GM21528 (cell line): Measurements from ENCODE around the gene TENM4.
"Not testable (repeated sequence)": the region's sequence is repeated elsewhere in the genome, so short reads cannot be mapped to it uniquely, and the experiment has no call there.

ENCODE experiments used
- ATAC-seq: cut with Tn5 transposase; IDR thresholded peaks from one replicate; pipeline ENCODE4 v1.9.1; 2021; ENCODE audit warnings: mild to moderate bottlenecking, moderate library complexity; ENCODE audit not compliant: unreplicated experiment, low FRiP score

TENM4 gene

DNA sequence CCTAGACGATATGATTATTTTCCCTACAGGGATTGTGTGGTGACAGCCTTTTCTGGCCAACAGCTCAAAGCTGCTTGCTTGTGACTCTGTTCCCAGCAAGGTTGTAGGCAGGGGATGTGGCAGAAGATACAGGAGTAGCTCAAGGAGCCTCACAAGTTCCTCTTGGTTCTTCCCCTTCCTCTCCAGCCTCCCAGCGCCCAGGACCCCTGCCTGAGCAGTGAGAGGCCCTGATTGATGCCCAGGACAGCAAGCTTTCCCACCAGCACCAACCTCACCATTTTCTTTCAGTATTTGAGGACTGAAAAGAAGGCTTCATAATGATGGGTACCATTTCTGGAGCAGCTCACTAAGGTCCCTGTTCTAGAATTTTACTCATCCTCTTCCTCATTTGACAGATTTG lies 248.0 kb downstream of the TENM4 start:
- no peak for ATAC-seq

DNA sequence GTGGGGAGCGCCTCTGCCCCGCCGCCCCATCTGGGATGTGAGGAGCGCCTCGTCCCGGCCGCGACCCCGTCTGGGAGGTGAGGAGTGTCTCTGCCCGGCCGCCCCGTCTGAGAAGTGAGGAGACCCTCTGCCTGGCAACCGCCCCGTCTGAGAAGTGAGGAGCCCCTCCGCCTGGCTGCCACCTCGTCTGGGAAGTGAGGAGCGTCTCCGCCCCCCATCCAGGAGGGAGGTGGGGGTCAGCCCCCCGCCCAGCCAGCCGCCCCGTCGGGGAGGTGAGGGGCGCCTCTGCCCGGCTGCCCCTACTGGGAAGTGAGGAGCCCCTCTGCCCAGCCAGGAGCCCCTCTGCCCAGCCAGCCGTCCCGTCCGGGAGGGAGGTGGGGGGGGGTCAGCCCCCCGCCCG lies 249.1 kb downstream of the TENM4 start:
- ATAC-seq = not testable (repeated sequence)

DNA sequence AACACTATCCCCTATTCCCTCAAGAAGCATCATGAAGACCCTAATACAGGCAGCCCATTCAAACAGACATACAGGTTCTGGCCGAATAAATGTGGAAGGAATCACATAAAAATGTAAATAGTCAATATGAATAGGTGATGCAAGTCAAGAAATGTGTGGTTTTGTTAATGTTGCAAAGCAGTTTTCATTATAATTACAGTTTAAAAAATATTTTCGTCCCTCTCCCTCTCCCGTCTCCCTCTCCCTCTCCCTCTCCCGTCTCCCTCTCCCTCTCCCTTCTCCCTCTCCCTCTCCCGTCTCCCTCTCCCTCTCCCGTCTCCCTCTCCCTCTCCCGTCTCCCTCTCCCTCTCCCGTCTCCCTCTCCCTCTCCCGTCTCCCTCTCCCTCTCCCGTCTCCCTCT lies 250.3 kb downstream of the TENM4 start:
- not testable (repeated sequence) for ATAC-seq

DNA sequence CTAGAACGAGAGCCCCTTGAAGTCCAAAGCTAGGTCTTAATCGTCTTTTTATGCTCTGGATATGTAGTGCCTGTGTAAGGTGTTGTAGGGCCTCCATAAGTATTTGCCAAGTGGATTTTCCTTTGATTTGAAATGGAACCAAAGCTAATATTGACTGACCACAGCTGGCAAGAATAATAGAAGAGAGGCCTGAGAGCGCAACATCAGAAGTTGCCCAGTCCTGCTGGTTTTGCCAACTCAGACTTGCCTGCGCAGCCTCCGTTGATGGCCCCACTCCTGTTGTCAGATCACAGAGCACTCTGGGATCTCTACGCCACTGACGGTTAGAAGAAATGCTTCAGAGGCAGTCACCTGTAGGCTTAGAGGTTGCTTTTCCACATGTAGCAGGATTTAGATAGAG lies 251.2 kb downstream of the TENM4 start:
- ATAC-seq = no peak

DNA sequence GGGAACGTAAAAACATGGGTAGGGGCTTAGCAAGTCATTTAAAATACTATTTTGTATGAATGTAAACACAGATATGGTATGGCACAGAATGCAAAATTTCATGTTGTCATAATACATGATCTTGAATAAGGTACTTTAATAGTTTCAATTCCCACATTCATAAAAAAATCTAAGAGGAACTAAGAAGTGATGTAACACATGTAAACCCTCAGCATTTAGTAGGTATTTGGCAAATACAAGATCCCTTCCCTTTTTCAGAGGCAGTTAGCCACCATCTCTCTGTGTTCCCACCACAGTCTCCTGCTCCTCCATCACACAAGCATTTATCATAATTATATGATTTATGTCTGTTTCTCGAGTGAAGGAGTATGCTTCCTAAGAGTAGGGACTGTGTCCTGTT lies 251.8 kb downstream of the TENM4 start:
- no peak for ATAC-seq

DNA sequence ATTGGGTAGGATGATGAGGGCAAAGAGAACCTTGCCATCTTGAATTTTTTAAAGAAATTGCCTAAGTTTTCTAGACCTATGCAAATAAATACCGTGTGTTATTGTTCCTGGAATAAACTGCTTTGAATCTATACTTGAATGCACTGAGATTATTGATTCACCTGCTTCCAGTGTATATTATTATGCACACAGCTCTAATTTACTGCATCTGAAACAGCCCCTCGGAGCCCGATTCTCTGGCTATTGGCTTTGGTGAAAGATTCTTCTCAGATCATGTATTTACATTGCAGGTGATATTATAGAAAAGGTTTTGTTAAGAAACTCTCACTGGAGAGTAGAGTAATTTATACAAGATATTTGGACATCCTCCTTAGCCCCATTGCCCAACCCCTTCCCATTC lies 254.2 kb downstream of the TENM4 start:
- ATAC-seq = no peak

DNA sequence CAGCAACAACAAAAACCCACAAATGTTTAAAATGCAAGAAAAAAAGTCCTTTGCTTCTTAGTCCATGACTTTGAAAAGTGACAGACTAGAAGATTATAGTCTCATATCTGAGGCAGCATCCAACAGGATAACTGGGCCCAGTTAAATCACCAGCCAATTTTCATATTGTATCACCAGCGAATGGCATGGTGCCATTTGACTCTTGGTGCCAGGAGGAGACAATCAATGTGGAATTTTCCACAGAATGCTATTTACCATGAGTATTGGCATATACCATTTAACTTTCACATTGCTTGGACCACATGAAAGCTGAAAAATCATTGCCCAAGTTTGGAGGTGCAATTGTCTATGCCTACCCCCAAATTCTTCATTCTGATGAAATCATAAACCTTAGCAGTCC lies 255.5 kb downstream of the TENM4 start:
- ATAC-seq = no peak

DNA sequence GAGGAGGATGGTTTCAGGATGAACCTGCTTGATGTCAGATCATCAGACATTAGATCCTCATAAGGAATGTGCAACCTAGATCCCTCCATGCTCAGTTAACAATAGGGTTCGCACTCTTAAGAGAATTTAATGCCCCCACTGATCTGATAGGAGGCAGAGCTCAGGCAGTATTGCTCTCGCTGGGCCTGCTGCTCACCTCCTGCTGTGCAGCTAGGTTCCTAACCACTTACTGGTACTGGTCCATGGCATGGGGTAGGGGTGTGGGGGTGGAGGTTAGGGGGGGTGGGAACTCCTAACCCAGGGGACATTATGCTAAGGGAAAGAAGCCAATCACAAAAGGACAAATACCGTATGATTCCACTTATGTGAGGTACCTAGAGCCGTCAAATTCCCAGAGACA lies 256.5 kb downstream of the TENM4 start:
- no peak for ATAC-seq

DNA sequence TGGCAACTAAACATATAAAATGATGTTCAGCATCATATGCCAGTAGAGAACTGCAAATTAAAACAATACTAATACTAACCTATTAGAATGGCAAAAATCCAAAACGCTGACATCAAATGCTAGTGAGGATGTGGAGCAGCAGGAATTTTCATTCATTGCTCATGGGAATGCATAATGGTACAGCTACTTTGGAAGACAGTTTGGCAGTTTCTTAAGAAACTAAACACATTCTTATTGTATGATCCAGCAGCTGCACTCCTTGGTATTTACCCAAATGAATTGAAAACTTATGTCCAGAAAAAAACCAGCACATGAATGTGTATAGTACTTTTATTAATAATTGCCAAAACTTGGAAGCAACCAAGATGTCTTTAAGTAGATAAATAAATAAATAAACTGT lies 258.0 kb downstream of the TENM4 start:
- ATAC-seq = no peak

DNA sequence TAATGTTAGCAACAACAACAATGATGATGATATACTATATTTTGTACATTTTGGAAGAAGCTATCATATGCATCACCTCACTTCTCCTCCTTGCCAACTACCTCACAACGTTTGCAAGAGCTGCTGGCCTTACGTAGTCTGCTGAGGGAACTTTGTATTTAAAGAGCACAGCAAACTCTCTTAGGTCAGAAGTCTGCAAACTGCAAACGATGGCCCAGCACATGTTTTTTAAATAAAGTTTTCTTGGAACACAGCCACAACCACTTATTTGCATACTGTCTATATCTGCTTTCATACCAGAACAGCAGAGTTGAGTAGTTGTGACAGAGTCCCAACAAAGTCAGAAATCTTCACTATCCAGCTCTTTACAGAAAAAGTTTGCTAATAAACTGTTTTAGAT lies 261.7 kb downstream of the TENM4 start:
- ATAC-seq = no peak

DNA sequence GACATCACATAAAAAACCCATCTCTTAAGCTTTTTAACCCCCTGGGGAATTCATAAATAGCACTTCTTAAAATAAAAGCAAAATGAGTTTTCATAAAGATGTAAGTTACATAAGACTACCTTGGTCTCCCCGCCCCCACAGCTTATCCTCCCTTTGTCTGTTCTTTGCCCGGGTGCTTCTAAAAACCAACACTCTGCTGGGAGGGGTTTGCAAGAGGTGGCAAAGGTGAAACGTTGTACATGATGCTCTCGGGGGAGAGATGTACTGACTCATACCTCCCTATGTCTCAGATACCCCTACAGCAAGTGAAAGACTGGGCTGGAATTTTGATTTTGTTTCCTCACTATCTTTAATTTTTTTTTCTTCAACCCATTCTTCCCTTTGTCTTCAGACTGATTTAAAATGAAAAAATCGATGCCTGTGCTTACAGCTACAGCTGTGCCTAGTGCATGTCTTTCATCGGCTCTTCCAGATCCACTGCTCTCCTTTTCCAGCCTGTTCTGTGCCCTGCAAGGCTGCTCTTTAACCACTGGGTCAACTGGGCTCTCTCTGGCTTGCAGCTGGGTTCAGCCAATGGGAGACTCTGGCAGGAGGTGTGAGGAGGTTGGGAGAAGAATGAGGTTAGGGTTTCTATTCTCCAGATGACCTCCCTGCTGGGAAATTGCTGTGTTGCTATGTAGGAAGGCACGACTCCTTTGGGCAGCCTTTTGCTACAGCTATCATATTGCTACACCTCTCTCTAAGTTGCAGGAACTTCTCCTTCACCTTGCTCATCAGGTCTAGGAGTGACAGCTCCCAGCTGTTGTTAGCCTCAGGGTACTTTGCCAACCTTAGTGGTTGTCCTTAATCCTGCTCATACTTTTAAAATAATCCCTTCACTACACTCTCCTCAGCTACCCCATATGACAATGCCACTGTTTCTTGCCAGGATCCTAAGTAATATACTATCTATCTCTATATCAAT lies 266.5 kb downstream of the TENM4 start:
- ATAC-seq = no peak

DNA sequence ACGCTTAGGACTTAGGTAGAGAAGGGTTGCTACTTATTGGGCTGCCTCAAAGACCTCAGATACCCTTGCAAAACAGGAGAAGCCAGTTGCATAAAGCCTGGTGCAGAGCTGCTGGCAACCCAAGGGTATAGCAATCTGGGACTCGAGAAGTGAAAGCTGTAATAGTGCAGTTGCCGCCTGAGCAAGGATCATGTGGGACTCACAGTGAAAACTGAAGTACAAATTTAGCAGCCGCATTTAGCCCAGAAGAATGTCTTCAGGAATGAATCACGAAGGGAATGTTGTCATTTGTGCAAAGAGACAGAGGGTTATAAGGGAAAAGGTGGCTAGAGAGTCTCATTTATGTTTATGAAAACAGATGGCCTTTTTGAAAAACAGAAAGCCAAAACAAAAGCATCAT lies 267.2 kb downstream of the TENM4 start:
- ATAC-seq = no peak

DNA sequence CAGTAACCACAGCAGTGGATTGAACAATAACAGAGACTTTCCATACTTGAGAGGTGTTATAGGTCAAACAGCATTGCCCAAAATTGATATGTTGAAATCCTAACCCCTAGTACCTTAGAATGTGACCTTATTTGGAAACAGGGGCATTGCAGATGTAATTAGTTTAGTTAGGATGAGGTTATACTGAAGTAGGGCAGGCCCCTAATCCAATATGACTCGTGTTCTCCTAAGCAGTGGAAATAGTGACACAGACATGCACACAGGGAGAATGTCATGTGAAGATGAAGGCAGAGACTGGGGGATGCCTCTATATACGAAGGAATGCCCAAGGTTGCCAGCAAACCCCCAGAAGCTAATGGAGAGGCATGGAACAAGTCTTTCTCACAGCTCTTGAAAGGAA lies 270.5 kb downstream of the TENM4 start:
- ATAC-seq = no peak

DNA sequence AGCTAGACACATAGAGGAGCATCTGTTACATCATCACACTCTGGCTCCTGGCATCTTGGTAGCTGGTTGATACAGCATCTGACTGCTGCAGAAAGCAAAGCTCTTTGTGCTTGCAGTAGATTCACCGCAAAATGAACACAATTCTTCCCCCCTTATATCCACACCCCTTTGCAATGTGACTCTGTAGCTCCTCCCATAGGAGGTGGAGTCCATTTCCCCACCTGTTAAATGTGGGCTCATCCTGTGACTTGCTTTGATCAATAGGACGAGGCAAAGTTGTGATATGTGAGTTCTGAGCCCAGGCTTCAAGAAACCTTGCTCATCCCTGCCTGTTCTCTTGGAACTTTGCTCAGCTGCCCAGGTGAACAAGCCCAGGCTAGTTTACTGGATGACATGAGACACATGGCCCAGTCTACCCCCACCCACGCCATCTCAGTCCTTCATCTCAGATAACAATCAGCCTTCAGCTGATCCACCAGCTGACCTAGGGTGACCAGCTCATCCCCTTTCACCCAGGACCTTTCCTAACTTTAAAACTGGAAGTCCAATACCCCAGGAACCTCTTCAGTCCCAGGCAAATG lies 272.2 kb downstream of the TENM4 start:
- no peak for ATAC-seq

DNA sequence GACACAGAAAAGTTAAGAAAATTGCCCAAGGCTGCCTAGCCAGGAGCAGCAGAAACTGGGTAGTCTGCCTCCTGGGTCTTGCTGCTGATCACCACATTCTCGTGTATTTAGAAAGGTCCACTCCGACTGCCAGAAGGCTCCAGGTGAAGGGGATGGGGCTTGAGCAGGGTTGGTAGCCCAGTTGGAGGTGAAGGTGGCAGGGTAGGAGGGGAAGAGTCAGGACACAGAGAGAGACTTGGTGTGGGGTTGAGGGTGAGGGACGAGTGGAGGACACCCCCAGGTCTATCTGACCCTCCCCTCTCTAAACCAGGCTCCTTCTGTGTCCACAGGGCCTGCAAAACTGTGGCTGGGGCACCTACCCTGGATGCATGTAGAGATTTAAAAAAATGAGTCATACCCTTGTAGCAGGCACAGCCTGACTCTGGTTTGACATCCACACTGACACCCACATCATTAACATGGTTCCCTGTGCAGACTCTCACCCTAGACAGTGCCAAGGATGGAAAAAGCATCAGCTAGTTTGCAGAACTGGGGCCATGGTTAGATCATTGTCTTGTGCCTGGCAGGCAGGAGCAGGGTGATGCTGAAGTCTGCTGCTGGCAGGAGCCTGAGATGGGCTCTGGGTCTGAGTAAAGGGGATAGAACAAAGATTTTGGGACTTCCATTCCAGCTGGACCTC lies 273.2 kb downstream of the TENM4 start:
- no peak for ATAC-seq

DNA sequence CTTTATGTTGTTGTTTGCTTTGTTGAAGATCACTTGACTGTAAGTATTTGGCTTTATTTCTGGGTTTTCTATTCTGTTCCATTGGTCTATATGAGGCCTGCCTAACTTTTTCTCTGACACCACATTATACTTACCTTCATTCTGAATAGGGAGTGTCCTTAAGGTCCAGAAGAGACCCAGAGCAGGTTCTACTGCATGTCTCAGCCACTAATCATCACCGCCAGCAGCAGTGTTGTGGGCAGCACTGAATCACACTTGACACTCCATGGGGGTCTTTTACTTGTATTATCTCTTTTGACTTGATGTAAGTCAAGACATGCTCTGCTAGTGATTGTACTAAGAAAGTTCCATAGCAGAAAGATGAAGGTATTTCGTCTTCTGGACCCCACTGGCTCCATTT lies 274.9 kb downstream of the TENM4 start:
- ATAC-seq = no peak

DNA sequence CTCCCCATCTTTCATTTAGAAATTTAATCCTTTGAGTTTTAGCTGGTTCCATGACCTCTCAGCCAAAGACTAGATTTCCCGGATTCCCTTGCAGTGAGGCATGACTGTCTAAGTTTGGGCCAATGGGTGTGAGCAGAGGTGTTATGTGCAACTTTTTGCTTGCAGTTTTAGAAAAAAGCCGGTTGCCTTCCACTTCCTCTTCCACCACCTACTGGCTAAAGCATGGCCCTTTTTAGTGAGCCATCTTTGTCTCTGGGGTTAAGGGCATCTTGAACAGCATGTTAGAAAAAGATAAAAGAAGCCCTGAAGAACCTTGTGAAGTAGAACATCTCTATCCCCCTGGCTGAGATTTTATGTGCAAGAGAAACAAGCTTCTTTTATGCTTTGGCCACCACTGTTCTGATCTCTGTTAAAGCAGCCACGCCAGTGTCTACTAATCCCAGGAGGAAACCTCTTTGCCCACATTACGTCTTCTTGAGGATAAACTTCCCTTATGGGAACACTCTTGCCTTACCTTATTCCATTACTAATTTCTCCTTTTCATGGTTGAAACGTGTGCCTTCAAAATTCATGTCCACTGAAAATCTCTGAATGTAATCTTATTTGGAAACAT lies 279.9 kb downstream of the TENM4 start:
- ATAC-seq = no peak

DNA sequence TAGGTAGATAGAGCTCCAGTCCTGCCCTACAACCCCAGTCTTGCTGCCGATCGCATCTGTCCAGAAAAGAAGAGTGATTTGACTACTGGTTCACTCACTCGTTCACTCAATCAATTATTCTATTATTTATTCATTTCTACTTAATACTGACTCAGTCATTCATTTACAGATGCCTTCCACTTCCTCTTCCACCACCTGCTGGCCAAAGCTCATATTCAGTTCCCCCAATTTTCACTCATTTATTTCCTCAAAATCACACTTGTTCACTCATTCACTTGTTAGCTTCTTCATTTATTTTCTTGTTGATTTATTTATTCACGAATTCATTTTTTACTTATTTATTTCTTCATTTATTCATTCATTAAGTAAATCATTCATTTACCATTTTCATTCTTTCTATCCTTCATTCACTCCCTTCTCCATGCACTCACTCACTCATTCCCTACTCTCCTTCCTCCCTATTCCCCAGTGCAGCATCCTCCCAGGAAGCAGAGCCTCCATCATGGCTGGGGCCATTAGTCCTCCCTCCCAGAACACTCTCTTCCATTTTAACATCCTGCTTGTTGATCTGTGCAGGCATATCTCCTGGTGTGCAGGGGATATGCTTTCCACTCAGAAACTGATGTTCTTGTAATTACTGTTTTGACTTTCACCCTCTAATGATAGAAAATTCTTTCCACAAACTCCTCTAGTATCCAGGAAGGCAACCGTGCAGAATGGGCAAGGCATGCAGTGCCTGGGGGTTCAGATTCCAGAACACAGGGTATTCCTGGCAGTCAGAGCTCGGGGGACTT lies 281.0 kb downstream of the TENM4 start:
- no peak for ATAC-seq

DNA sequence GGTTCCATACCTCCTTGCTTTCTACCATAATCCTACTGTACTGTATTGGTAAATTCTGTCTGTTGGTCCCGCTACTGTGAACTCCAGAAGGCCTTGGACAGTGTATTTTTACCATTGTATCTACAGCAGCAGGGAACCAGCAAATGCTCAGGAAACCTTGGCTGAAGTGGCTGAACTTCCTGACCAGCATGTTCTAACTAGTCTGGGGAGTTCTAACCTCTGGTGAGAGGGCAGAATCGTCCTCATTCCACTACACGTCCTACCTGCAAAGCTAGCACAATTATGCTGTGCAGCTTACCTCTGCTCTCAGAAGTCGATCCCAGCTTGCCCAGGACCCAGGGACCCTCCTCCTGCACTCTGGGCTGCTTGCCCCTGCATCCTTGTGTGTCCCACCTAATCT lies 283.1 kb downstream of the TENM4 start:
- no peak for ATAC-seq

DNA sequence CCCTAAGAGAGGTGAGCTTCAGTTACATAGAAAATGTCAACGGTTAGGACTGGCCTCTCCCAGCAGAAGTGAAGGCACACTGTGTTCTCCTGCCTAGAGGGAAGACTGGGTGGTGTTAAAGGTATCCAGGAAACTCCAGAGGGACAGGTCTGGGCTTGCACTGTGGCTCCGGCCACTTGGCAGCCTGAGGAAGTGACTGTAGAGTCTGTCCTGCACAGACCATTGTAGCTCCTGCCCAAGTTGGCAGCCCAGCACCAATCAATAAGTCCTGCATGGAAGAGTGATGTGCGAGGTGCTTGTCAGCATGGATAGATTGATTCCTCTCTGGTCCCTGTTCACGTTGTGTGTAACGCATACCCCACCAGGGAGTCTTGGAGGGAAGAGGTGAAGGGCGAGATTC lies 284.8 kb downstream of the TENM4 start:
- no peak for ATAC-seq
